K562 (cell line): ENCODE results near the gene BBX. TPM values are rescaled to one million over a fixed set of nuclear protein-coding genes. Genes with fewer than 3 reads are reported as not detected.

Experiments used
- ATAC-seq: fragments of 200-7000 bp; cut with Tn5 transposase; 3 replicates; pipeline ENCODE4 v1.9.1; 2020; ENCODE audit warnings: moderate library complexity
- BruUV-seq: library from RNA; stranded (reverse); fragments of 400-500 nt; replicated peaks from 2 replicates; lab custom pipeline; 2021; lab: Mats Ljungman, UMichigan
- CTCF ChIA-PET: fragments of 300-600 bp; formaldehyde crosslinking; extraction: SDS; loops from one replicate; lab custom pipeline; 2021; ENCODE audit warnings: low intra/inter-chr PET ratio; lab: Yijun Ruan, JAX
- POLR2A ChIA-PET: fragments of 300-600, 350-650 bp; sonication (Branson Sonifier 250); formaldehyde crosslinking; extraction: SDS; loops from one replicate; lab custom pipeline; 2021; ENCODE audit warnings: antibody characterized with exemption, inconsistent platforms; lab: Yijun Ruan, JAX
- DNase-seq, 4 experiments: peaks; one replicate each; pipeline versions ENCODE4 v3.0.0 to v3.0.0-alpha.2; 2011 to 2018; ENCODE audit warnings: low spot score in 3 of 4, mixed read lengths in 3 of 4; ENCODE audit errors: extremely low read depth in 1 of 4
- FAIRE-seq: peaks from 2 replicates; lab custom pipeline; 2011; peaks lifted over from hg19 to GRCh38; lab: Jason Lieb, UNC
- H2AFZ ChIP-seq: 2 replicates; pipeline ENCODE4 v1.6.0; 2011; ENCODE audit warnings: low read depth, low read length, control low read depth, inconsistent platforms
- H3K27ac ChIP-seq: fragments of 200-600 bp; 3 replicates; pipeline ENCODE4 v1.8.0; 2011; ENCODE audit warnings: low read depth, mild to moderate bottlenecking, control low read depth, inconsistent platforms, low read length, moderate library complexity, mixed read lengths; ENCODE audit errors: extremely low read depth
- H3K27me3 ChIP-seq, 2 experiments: fragments of 300-600 bp in 1 of 2; 2 replicates in 1 of 2; 3 replicates in 1 of 2; pipeline versions ENCODE4 v1.6.0 to v1.8.0; 2011; ENCODE audit warnings: inconsistent platforms in 2 of 2, low read length in 2 of 2, mild to moderate bottlenecking in 1 of 2, mixed read lengths in 1 of 2, moderate library complexity in 1 of 2; ENCODE audit not compliant: control insufficient read depth in 2 of 2, insufficient read depth in 2 of 2
- H3K36me3 ChIP-seq: fragments of 300-600 bp; 3 replicates; pipeline ENCODE4 v1.8.0; 2011; ENCODE audit warnings: mild to moderate bottlenecking, low read length, inconsistent platforms; ENCODE audit not compliant: control insufficient read depth, insufficient read depth
- H3K4me1 ChIP-seq, 2 experiments: fragments of 200-600 bp in 1 of 2; replicated peaks in 1 of 2; 2 replicates in 1 of 2; 3 replicates in 1 of 2; pipeline versions ENCODE4 v1.5.1 to v1.8.0; 2011; ENCODE audit warnings: inconsistent platforms in 2 of 2, low read length in 2 of 2, mild to moderate bottlenecking in 1 of 2, mixed read lengths in 1 of 2, moderate library complexity in 1 of 2; ENCODE audit not compliant: control insufficient read depth in 2 of 2, insufficient read depth in 2 of 2
- H3K4me2 ChIP-seq: 2 replicates; pipeline ENCODE4 v1.6.1; 2011; ENCODE audit warnings: low read length, control low read depth, inconsistent platforms, mixed read lengths; ENCODE audit not compliant: insufficient read depth
- H3K4me3 ChIP-seq: fragments of 200-600 bp; sonication (generic), shearing (Covaris generic); 2 replicates; pipeline ENCODE4 v1.5.1; 2016; ENCODE audit warnings: control low read depth, inconsistent platforms
- H3K79me2 ChIP-seq: fragments of 200-600 bp; 3 replicates; pipeline ENCODE4 v1.8.0; 2011; ENCODE audit warnings: low read length, inconsistent platforms; ENCODE audit not compliant: control insufficient read depth, insufficient read depth
- H3K9ac ChIP-seq, 2 experiments: 2 replicates each; pipeline versions ENCODE4 v1.6.0 to v1.6.1; 2011; ENCODE audit warnings: low read depth in 2 of 2, low read length in 2 of 2, control low read depth in 1 of 2, inconsistent platforms in 1 of 2, mild to moderate bottlenecking in 1 of 2, mixed read lengths in 1 of 2; ENCODE audit not compliant: insufficient read depth in 1 of 2
- H3K9me1 ChIP-seq: one replicate; pipeline ENCODE4 v1.6.0; 2011; ENCODE audit warnings: inconsistent platforms, mild to moderate bottlenecking, low read length, moderate library complexity; ENCODE audit not compliant: control insufficient read depth, insufficient read depth
- H3K9me3 ChIP-seq: replicated peaks from 2 replicates; pipeline ENCODE4 v1.5.1; 2011; ENCODE audit warnings: low read depth, low read length, inconsistent platforms; ENCODE audit not compliant: control insufficient read depth, insufficient read depth
- H4K20me1 ChIP-seq: replicated peaks from 2 replicates; pipeline ENCODE4 v1.6.1; 2011; ENCODE audit warnings: low read length, inconsistent platforms, mixed read lengths; ENCODE audit not compliant: control insufficient read depth, insufficient read depth
- MYNN ChIP-seq, 2 experiments: sonication (generic); formaldehyde crosslinking in 1 of 2; IDR thresholded peaks; 2 replicates each; pipeline versions ENCODE4 v1.5.0 to v1.6.1; 2016 to 2020; ENCODE audit warnings: antibody characterized with exemption in 1 of 2, missing genetic modification reagents in 1 of 2
- PRDM10 ChIP-seq: fragments of 450-650 bp; IDR thresholded peaks from 2 replicates; pipeline ENCODE4 v1.6.1; 2018; ENCODE audit not compliant: partially characterized antibody
- WGBS: fragments of 100-300 bp; shearing (Covaris generic); methylation state at CpG from one replicate; pipeline ENCODE4 v1.1.6; 2016; ENCODE audit warnings: low coverage, mixed read lengths; ENCODE audit not compliant: insufficient coverage; ENCODE audit errors: missing lambda C conversion rate; 5-methylcytosine and 5-hydroxymethylcytosine counted together
- in situ Hi-C: fragments of 300-500 bp; cut with MboI; formaldehyde crosslinking; loops from 4 replicates; pipeline ENCODE4 v1.15.0; 2018; ENCODE audit warnings: inconsistent platforms, mixed read lengths
- intact Hi-C: fragments of 100-400 bp; cut with micrococcal nuclease; formaldehyde crosslinking; loops from 2 replicates; pipeline ENCODE4 v1.14.2; 2022
- polyA plus RNA-seq, 8 experiments: library from polyadenylated mRNA; depleted of rRNA in 4 of 8; stranded (reverse) in 5 of 8; unstranded in 3 of 8; fragments of >200 nt; fragmentation: Nextera tagmentation in 2 of 8; fragmentation: Illumina TruSeq in 1 of 8; extraction: Ambion mirVana in 2 of 8; extraction: Trizol in 1 of 8; gene quantifications; 2 replicates each; pipeline versions ENCODE4 v1.2.1 to v1.2.3, GENCODE V29; 2011 to 2014; ENCODE audit warnings: inconsistent platforms in 1 of 8, missing spikeins in 1 of 8
- total RNA-seq, 7 experiments: library from RNA; depleted of rRNA in 6 of 7; stranded (reverse); fragments of >200 nt in 6 of 7; fragmentation: Illumina TruSeq in 2 of 7; extraction: Trizol in 2 of 7; gene quantifications; 2 replicates each; pipeline versions ENCODE4 v1.2.1 to v1.2.3, GENCODE V29; 2011 to 2021; ENCODE audit warnings: low replicate concordance in 1 of 7

The BBX gene
- total and polyA plus RNA-seq, 9 of the 15 experiments (the other 6 are each of a cell fraction or from before 2014, with no cell fraction given): 4.9 to 19.5 (median 11.8) TPM

DNA sequence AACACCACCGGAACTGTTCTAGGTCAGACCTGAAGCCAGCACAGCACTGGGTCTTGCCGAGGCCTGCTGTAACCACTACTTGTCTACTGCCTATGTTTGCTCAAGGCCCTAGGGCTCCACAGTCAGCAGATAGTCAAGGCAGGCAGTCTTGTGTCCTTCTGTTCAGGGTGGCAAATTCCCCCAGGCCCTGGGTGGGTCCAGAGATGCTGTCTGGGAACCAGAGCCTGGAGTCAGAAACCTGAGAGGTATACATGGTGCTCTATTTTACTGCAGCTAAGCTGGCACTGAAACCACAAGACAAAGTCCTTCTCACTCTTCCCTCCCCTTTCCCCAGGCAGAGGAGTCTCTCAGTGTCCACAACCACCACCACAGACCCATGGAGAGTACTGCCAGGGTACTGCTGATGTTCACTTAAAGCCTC, 89.9 kb downstream of the BBX start:
- in situ Hi-C loops: no loop called here
- DNase-seq (no peak), ATAC-seq (no peak), FAIRE-seq (no peak)
- Histone ChIP-seq H3K4me1 (no peaks in the 10 kb centered on the region), H3K36me3 (no peaks in the 10 kb centered on the region), H3K4me2 (no peak overlapping the region), H3K9me3 (no peaks in the 10 kb centered on the region), H3K9ac (no peak overlapping the region), H3K79me2 (no peaks in the 10 kb centered on the region; the same call in 2 of the 3 replicates), H4K20me1 (no peaks in the 10 kb centered on the region), H3K27ac (no peak overlapping the region), H3K27me3 (no peaks in the 10 kb centered on the region), H3K4me3 (no peak overlapping the region), H2AFZ (no peak overlapping the region), H3K9me1 (no peaks in the 10 kb centered on the region)
- intact Hi-C loops: no loop called here
- ChIA-PET POLR2A (no interaction called here), CTCF (no interaction called here)
- 67% methylated on average over 1 of the region's 2 CpGs for WGBS
- TF ChIP-seq PRDM10 (no peak), MYNN (IDR thresholded peaks at IDR 0.05) (no peak), MYNN (CRISPR knock-in tag; IDR thresholded peaks at IDR 0.05) (no peak)
- no TSS peak for BruUV-seq
